Inferior parietal cortex (tissue), 1 donor: ENCODE results near the gene DOCK1.

Experiments
- DNase-seq: peaks from one replicate; pipeline ENCODE4 v3.0.0-alpha.2; 2016; ENCODE audit errors: extremely low spot score

DOCK1 gene

GRCh38 chr10:127137391-127137790 is 232.2 kb downstream of the DOCK1 start:
- DNase-seq: no peak

DNA sequence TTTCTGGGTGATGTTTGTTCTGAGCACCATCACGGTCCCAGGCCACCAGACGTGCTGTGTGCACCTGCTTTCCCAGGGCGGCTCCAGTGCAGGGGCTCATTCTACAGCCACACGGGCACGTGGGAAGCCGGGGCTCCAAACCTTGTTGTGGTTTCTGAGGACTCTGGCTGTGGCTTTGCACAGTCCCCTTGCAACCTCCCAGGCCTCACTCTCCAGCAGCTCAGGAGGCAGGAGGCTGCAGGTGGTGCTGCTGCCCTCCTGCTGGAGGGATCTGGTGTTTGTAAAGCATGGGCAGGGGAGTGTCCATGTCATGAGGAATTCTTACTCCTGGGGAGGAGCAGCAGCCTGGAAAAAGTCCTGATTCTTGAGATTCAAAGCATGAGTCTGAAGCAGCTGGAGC is 236.9 kb downstream of the DOCK1 start:
- no peak for DNase-seq

DNA sequence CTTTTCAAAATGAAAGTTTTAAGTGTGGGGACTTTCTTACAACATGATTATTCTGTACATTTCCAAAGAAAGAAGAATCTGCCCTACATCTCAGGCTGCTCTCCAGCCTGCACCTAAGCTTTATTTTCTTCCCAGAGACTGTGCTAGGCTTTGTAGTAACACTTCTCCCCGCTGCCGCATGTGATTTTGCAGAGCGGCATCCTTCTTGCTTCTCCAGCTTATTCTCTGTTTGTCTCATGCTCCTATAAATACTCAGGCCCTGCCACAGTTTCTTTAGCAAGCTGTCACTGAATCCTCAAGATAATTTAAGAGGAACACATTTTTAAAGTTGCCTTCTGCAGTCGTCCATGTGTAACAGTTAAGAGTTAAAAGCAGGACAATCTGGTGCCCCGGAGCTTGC is 237.6 kb downstream of the DOCK1 start:
- DNase-seq: peak; percentile 58

- DNase-seq: no peak
Observed at GRCh38 chr10:127145173-127145572, 239.9 kb downstream of the DOCK1 start.

- DNase-seq: no peak
Observed at GRCh38 chr10:127146661-127147060, 241.4 kb downstream of the DOCK1 start.

GRCh38 chr10:127148066-127148932 is 243.1 kb downstream of the DOCK1 start:
- DNase-seq: peak; percentile 40

DNA sequence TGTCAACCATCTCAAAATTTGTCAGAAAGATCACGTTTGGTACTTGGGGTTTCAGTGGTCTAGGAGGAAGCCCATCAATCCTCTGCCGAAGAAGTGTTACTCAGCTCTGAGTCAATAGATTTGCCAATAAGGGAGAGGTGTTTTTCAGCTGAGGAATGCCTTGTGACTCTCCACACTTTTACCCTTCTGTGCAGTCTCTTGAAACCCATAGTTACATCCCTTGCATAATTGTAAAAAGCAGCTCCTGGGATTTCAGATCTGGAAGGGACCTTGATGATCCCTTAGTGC is 243.6 kb downstream of the DOCK1 start:
- DNase-seq: no peak

GRCh38 chr10:127149501-127150081 is 244.4 kb downstream of the DOCK1 start:
- DNase-seq: no peak

GRCh38 chr10:127150136-127150535 is 244.9 kb downstream of the DOCK1 start:
- no peak for DNase-seq

GRCh38 chr10:127151541-127151940 is 246.3 kb downstream of the DOCK1 start:
- DNase-seq: no peak

GRCh38 chr10:127151981-127152699 is 246.9 kb downstream of the DOCK1 start:
- DNase-seq: no peak

DNA sequence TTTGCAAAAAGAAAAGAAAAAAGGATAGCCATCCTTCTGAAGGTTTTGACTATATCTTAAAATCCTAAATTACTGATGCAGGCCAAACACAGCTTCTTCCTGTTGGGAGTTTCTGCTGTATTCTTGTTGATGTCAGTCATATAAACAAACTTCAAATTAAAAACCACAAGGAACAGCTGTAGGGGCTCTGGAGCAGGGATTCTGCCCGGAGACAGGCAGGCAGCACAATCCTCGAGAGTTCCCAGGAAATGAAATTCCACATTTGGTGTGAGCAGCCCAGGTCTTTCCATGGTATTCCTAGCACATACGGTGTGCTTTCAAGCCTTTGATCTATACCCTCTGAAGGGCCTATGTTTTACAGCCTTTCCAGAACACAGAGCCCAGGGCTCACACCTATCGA is 248.0 kb downstream of the DOCK1 start:
- DNase-seq: no peak

GRCh38 chr10:127154831-127155620 is 249.8 kb downstream of the DOCK1 start:
- DNase-seq: no peak

- DNase-seq: no peak
Observed at GRCh38 chr10:127157089-127157488, 251.9 kb downstream of the DOCK1 start.

DNA sequence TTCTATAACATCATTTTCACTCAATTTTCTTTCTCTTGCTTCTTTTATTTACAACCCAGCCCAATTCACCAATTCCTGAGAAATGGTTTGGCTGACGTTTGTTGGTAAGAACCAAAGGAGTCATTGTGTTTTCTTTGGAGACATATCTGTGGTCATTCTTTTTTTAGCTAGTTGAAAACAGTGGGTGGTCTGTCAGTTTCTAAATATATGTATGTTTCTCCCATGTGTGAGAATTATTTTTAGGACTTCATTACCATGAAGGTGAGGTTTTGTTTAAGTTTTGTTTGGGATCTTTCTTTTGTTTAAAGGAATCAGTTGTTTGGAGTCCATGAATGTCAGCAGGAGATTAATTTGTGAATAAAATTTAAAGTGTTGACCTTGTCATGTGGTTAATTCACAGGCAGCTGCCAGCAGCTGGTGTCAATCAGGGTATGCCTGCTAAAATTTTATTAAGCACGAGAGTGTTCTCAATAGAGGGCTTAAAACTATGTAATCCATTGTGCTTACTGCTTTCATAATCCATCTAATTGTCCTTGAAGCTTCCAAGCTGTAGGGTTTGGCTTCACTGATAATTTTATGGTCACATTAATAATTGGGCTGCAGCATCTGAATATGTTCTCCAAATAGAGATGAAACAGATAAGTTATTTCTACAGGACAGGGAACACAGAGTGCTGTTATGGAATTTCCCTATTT is 252.4 kb downstream of the DOCK1 start:
- DNase-seq: no peak

- no peak for DNase-seq
Observed at GRCh38 chr10:127158662-127159061, 253.4 kb downstream of the DOCK1 start.

GRCh38 chr10:127159648-127160245 is 254.5 kb downstream of the DOCK1 start:
- DNase-seq: no peak

DNA sequence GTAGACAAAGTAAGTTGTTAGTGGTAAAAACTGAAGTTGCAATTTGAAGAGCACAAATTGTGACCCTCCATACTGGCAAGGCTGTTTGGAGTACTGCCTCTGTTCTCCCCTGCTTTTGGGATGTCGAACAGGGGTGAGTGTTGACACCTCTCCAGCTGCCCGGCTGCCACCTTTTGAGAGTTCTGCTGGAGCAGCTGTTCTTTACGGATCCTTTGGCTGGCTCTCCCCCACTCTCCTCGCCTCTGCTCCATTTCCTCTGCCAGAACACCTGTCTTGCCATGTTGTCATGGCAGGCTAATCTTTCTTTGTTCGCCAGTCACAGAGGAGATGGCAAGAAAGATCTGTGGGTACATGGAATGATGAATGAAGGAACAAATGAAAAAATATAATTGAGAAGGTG is 256.3 kb downstream of the DOCK1 start:
- no peak for DNase-seq

GRCh38 chr10:127162841-127163240 is 257.6 kb downstream of the DOCK1 start:
- no peak for DNase-seq

GRCh38 chr10:127168261-127168660 is 263.0 kb downstream of the DOCK1 start:
- peak; percentile 32 for DNase-seq

GRCh38 chr10:127174866-127175265 is 269.6 kb downstream of the DOCK1 start:
- DNase-seq: no peak
